ENCODE data around the gene TMEM205.
"Not testable (repeated sequence)": the region's sequence is repeated elsewhere in the genome, so short reads cannot be mapped to it uniquely, and the experiment has no call there.

The TMEM205 gene

GRCh38 chr19:11356676-11357550, 10.8 kb upstream of the TMEM205 start:
- Histone ChIP-seq H3K36me3 (peaks cover 4% of the 10 kb centered on the region; the same call in 1 of the 2 replicates), H3K4me3 (ENCODE audit: low read depth, low read length) (no peak overlapping the region)
- DNase-seq = no peak

GRCh38 chr19:11356074-11356397, 10.0 kb upstream of the TMEM205 start:
- Histone ChIP-seq H3K36me3 (no peaks in the 10 kb centered on the region; the same call in 1 of the 2 replicates), H3K4me3 (ENCODE audit: low read depth, low read length) (peak overlapping the region; percentile 59), H3K4me1 (peaks cover 4% of the 10 kb centered on the region; the same call in 1 of the 2 replicates), H3K9me3 (no peaks in the 10 kb centered on the region), H3K27me3 (no peaks in the 10 kb centered on the region)
- TF ChIP-seq CTCF (IDR thresholded peaks at IDR 0.05; ENCODE audit: low read depth, low read length) = no peak
- no peak for DNase-seq

More at GRCh38 chr19:11356676-11357550, 10.8 kb upstream of the TMEM205 start:
- no peak for TF ChIP-seq CTCF (IDR thresholded peaks at IDR 0.05; ENCODE audit: low read depth, low read length)
- peaks cover 4% of the 10 kb centered on the region; the same call in 1 of the 2 replicates for H3K4me1 ChIP-seq
- H3K9me3 ChIP-seq = no peaks in the 10 kb centered on the region
- H3K27me3 ChIP-seq = no peaks in the 10 kb centered on the region

- no peak for TF ChIP-seq CTCF (IDR thresholded peaks at IDR 0.05; ENCODE audit: low read depth, low read length)
- Histone ChIP-seq H3K27me3 (no peaks in the 10 kb centered on the region), H3K36me3 (no peaks in the 10 kb centered on the region; the same call in 1 of the 2 replicates), H3K9me3 (no peaks in the 10 kb centered on the region), H3K4me3 (ENCODE audit: low read depth, low read length) (peak within 1 kb of the TSS; percentile 59), H3K4me1 (peaks cover 4% of the 10 kb centered on the region; the same call in 1 of the 2 replicates)
- DNase-seq = peak; percentile 99
These were observed 9.3 kb upstream of the TMEM205 start, which contains the start of gene PLPPR2 for GRCh38 chr19:11355160-11356073. TSS of gene PLPPR2 (plus strand) at chr19:11355432. CDS start at chr19:11357674, 2,242 bp downstream.

- H3K9me3 ChIP-seq; H3K4me3 ChIP-seq (ENCODE audit: low read depth, low read length); H3K36me3 ChIP-seq; DNase-seq; H3K27me3 ChIP-seq; H3K4me1 ChIP-seq: not testable (repeated sequence)
These were observed 8.0 kb upstream of the TMEM205 start for GRCh38 chr19:11354102-11354501.

GRCh38 chr19:11349171-11349570, 3.1 kb upstream of the TMEM205 start:
- no peaks in the 10 kb centered on the region for H3K9me3 ChIP-seq
- H3K4me3 ChIP-seq (ENCODE audit: low read depth, low read length) = no peak overlapping the region
- H3K36me3 ChIP-seq = no peaks in the 10 kb centered on the region
- no peaks in the 10 kb centered on the region for H3K27me3 ChIP-seq
- no peak for TF ChIP-seq CTCF (IDR thresholded peaks at IDR 0.05; ENCODE audit: low read depth, low read length)
- no peaks in the 10 kb centered on the region; the same call in 1 of the 2 replicates for H3K4me1 ChIP-seq
- DNase-seq = no peak

- H3K27me3 ChIP-seq = no peaks in the 10 kb centered on the region
- H3K36me3 ChIP-seq = no peaks in the 10 kb centered on the region
- no peak for DNase-seq
- H3K4me1 ChIP-seq = no peaks in the 10 kb centered on the region; the same call in 1 of the 2 replicates
- H3K9me3 ChIP-seq = no peaks in the 10 kb centered on the region
- no peak for TF ChIP-seq CTCF (IDR thresholded peaks at IDR 0.05; ENCODE audit: low read depth, low read length)
- no peak overlapping the region for H3K4me3 ChIP-seq (ENCODE audit: low read depth, low read length)
These were observed 1.5 kb upstream of the TMEM205 start for GRCh38 chr19:11347546-11348039.

Measured in BE2C (cell line).